K562 (cell line): Measurements from ENCODE around the gene CELA3B. TPM values are rescaled to one million over a fixed set of nuclear protein-coding genes. Genes with fewer than 3 reads are reported as not detected.
"Not testable (repeated sequence)": the region's sequence is repeated elsewhere in the genome, so short reads cannot be mapped to it uniquely, and the experiment has no call there.

ENCODE experiments used
- ATAC-seq: fragments of 200-7000 bp; cut with Tn5 transposase; 3 replicates; pipeline ENCODE4 v1.9.1; 2020; ENCODE audit warnings: moderate library complexity
- BruUV-seq: library from RNA; stranded (reverse); fragments of 400-500 nt; replicated peaks from 2 replicates; lab custom pipeline; 2021; lab: Mats Ljungman, UMichigan
- CTCF ChIA-PET: fragments of 300-600 bp; formaldehyde crosslinking; extraction: SDS; loops from one replicate; lab custom pipeline; 2021; ENCODE audit warnings: low intra/inter-chr PET ratio; lab: Yijun Ruan, JAX
- POLR2A ChIA-PET: fragments of 300-600, 350-650 bp; sonication (Branson Sonifier 250); formaldehyde crosslinking; extraction: SDS; loops from one replicate; lab custom pipeline; 2021; ENCODE audit warnings: antibody characterized with exemption, inconsistent platforms; lab: Yijun Ruan, JAX
- DNase-seq, 4 experiments: peaks; one replicate each; pipeline versions ENCODE4 v3.0.0 to v3.0.0-alpha.2; 2011 to 2018; ENCODE audit warnings: low spot score in 3 of 4, mixed read lengths in 3 of 4; ENCODE audit errors: extremely low read depth in 1 of 4
- FAIRE-seq: peaks from 2 replicates; lab custom pipeline; 2011; peaks lifted over from hg19 to GRCh38; lab: Jason Lieb, UNC
- H2AFZ ChIP-seq: 2 replicates; pipeline ENCODE4 v1.6.0; 2011; ENCODE audit warnings: low read depth, low read length, control low read depth, inconsistent platforms
- H3K27ac ChIP-seq: fragments of 200-600 bp; 3 replicates; pipeline ENCODE4 v1.8.0; 2011; ENCODE audit warnings: low read depth, mild to moderate bottlenecking, control low read depth, inconsistent platforms, low read length, moderate library complexity, mixed read lengths; ENCODE audit errors: extremely low read depth
- H3K27me3 ChIP-seq, 2 experiments: fragments of 300-600 bp in 1 of 2; 2 replicates in 1 of 2; 3 replicates in 1 of 2; pipeline versions ENCODE4 v1.6.0 to v1.8.0; 2011; ENCODE audit warnings: inconsistent platforms in 2 of 2, low read length in 2 of 2, mild to moderate bottlenecking in 1 of 2, mixed read lengths in 1 of 2, moderate library complexity in 1 of 2; ENCODE audit not compliant: control insufficient read depth in 2 of 2, insufficient read depth in 2 of 2
- H3K36me3 ChIP-seq: fragments of 300-600 bp; 3 replicates; pipeline ENCODE4 v1.8.0; 2011; ENCODE audit warnings: mild to moderate bottlenecking, low read length, inconsistent platforms; ENCODE audit not compliant: control insufficient read depth, insufficient read depth
- H3K4me1 ChIP-seq, 2 experiments: fragments of 200-600 bp in 1 of 2; replicated peaks in 1 of 2; 2 replicates in 1 of 2; 3 replicates in 1 of 2; pipeline versions ENCODE4 v1.5.1 to v1.8.0; 2011; ENCODE audit warnings: inconsistent platforms in 2 of 2, low read length in 2 of 2, mild to moderate bottlenecking in 1 of 2, mixed read lengths in 1 of 2, moderate library complexity in 1 of 2; ENCODE audit not compliant: control insufficient read depth in 2 of 2, insufficient read depth in 2 of 2
- H3K4me2 ChIP-seq: 2 replicates; pipeline ENCODE4 v1.6.1; 2011; ENCODE audit warnings: low read length, control low read depth, inconsistent platforms, mixed read lengths; ENCODE audit not compliant: insufficient read depth
- H3K4me3 ChIP-seq: fragments of 200-600 bp; sonication (generic), shearing (Covaris generic); 2 replicates; pipeline ENCODE4 v1.5.1; 2016; ENCODE audit warnings: control low read depth, inconsistent platforms
- H3K79me2 ChIP-seq: fragments of 200-600 bp; 3 replicates; pipeline ENCODE4 v1.8.0; 2011; ENCODE audit warnings: low read length, inconsistent platforms; ENCODE audit not compliant: control insufficient read depth, insufficient read depth
- H3K9ac ChIP-seq, 2 experiments: 2 replicates each; pipeline versions ENCODE4 v1.6.0 to v1.6.1; 2011; ENCODE audit warnings: low read depth in 2 of 2, low read length in 2 of 2, control low read depth in 1 of 2, inconsistent platforms in 1 of 2, mild to moderate bottlenecking in 1 of 2, mixed read lengths in 1 of 2; ENCODE audit not compliant: insufficient read depth in 1 of 2
- H3K9me1 ChIP-seq: one replicate; pipeline ENCODE4 v1.6.0; 2011; ENCODE audit warnings: inconsistent platforms, mild to moderate bottlenecking, low read length, moderate library complexity; ENCODE audit not compliant: control insufficient read depth, insufficient read depth
- H3K9me3 ChIP-seq: replicated peaks from 2 replicates; pipeline ENCODE4 v1.5.1; 2011; ENCODE audit warnings: low read depth, low read length, inconsistent platforms; ENCODE audit not compliant: control insufficient read depth, insufficient read depth
- H4K20me1 ChIP-seq: replicated peaks from 2 replicates; pipeline ENCODE4 v1.6.1; 2011; ENCODE audit warnings: low read length, inconsistent platforms, mixed read lengths; ENCODE audit not compliant: control insufficient read depth, insufficient read depth
- WGBS: fragments of 100-300 bp; shearing (Covaris generic); methylation state at CpG from one replicate; pipeline ENCODE4 v1.1.6; 2016; ENCODE audit warnings: low coverage, mixed read lengths; ENCODE audit not compliant: insufficient coverage; ENCODE audit errors: missing lambda C conversion rate; 5-methylcytosine and 5-hydroxymethylcytosine counted together
- in situ Hi-C: fragments of 300-500 bp; cut with MboI; formaldehyde crosslinking; loops from 4 replicates; pipeline ENCODE4 v1.15.0; 2018; ENCODE audit warnings: inconsistent platforms, mixed read lengths
- intact Hi-C: fragments of 100-400 bp; cut with micrococcal nuclease; formaldehyde crosslinking; loops from 2 replicates; pipeline ENCODE4 v1.14.2; 2022
- polyA plus RNA-seq, 8 experiments: library from polyadenylated mRNA; depleted of rRNA in 4 of 8; stranded (reverse) in 5 of 8; unstranded in 3 of 8; fragments of >200 nt; fragmentation: Nextera tagmentation in 2 of 8; fragmentation: Illumina TruSeq in 1 of 8; extraction: Ambion mirVana in 2 of 8; extraction: Trizol in 1 of 8; gene quantifications; 2 replicates each; pipeline versions ENCODE4 v1.2.1 to v1.2.3, GENCODE V29; 2011 to 2014; ENCODE audit warnings: inconsistent platforms in 1 of 8, missing spikeins in 1 of 8
- total RNA-seq, 7 experiments: library from RNA; depleted of rRNA in 6 of 7; stranded (reverse); fragments of >200 nt in 6 of 7; fragmentation: Illumina TruSeq in 2 of 7; extraction: Trizol in 2 of 7; gene quantifications; 2 replicates each; pipeline versions ENCODE4 v1.2.1 to v1.2.3, GENCODE V29; 2011 to 2021; ENCODE audit warnings: low replicate concordance in 1 of 7

Gene CELA3B
- total and polyA plus RNA-seq, 9 of the 15 experiments (the other 6 are each of a cell fraction or from before 2014, with no cell fraction given) = 3.1 TPM; not detected in 8

GRCh38 chr1:21983539-21983938, 6.7 kb downstream of the CELA3B start:
- H3K36me3 ChIP-seq, H3K9ac ChIP-seq, H3K4me3 ChIP-seq, H4K20me1 ChIP-seq, intact Hi-C loops, FAIRE-seq, in situ Hi-C loops, CTCF ChIA-PET, H3K27me3 ChIP-seq, ATAC-seq, H3K9me1 ChIP-seq, H3K9me3 ChIP-seq, H3K4me1 ChIP-seq, H3K4me2 ChIP-seq, H3K79me2 ChIP-seq, H3K27ac ChIP-seq, DNase-seq, BruUV-seq, H2AFZ ChIP-seq, POLR2A ChIA-PET: not testable (repeated sequence)
- 9% methylated on average over 5 of the region's 15 CpGs for WGBS

GRCh38 chr1:21985893-21986292, 9.1 kb downstream of the CELA3B start:
- DNase-seq, H3K36me3 ChIP-seq, FAIRE-seq, H2AFZ ChIP-seq, BruUV-seq, H3K9me1 ChIP-seq, H3K27me3 ChIP-seq, POLR2A ChIA-PET, intact Hi-C loops, H3K27ac ChIP-seq, H3K4me3 ChIP-seq, ATAC-seq, H3K4me2 ChIP-seq, H3K9me3 ChIP-seq, H3K79me2 ChIP-seq, H3K9ac ChIP-seq, H4K20me1 ChIP-seq, H3K4me1 ChIP-seq, in situ Hi-C loops: not testable (repeated sequence)
- CTCF ChIA-PET = interaction anchor here (0.8 kb wide), 1 partner anchor 10 kb away, joined by 3 read pairs; no protein-coding TSS in a partner anchor
- WGBS = 0% methylated on average over 1 of the region's 5 CpGs

- H3K36me3 ChIP-seq, H3K9me1 ChIP-seq, H3K4me1 ChIP-seq, H3K27ac ChIP-seq, in situ Hi-C loops, H3K9ac ChIP-seq, H2AFZ ChIP-seq, CTCF ChIA-PET, ATAC-seq, BruUV-seq, H4K20me1 ChIP-seq, POLR2A ChIA-PET, FAIRE-seq, intact Hi-C loops, H3K4me2 ChIP-seq, H3K9me3 ChIP-seq, H3K79me2 ChIP-seq, DNase-seq, H3K4me3 ChIP-seq, H3K27me3 ChIP-seq: not testable (repeated sequence)
- 11% methylated on average over 9 of the region's 12 CpGs for WGBS
Observed at GRCh38 chr1:21986386-21986785, 9.6 kb downstream of the CELA3B start.

- BruUV-seq, H3K27ac ChIP-seq, ATAC-seq, CTCF ChIA-PET, H3K9me1 ChIP-seq, H3K4me1 ChIP-seq, POLR2A ChIA-PET, H2AFZ ChIP-seq, H3K79me2 ChIP-seq, intact Hi-C loops, H4K20me1 ChIP-seq, H3K27me3 ChIP-seq, H3K9ac ChIP-seq, H3K9me3 ChIP-seq, in situ Hi-C loops, H3K4me2 ChIP-seq, H3K4me3 ChIP-seq, FAIRE-seq, H3K36me3 ChIP-seq: not testable (repeated sequence)
- peak in 1 of 4 experiments; percentile 2 for DNase-seq
- 0% methylated on average over 2 of the region's 5 CpGs for WGBS
Observed at GRCh38 chr1:21989672-21990393, 13.0 kb downstream of the CELA3B start.
